Breast epithelium (tissue), 4 donors: ENCODE results near the gene RIGI. TPM values are rescaled to one million over a fixed set of nuclear protein-coding genes. Genes with fewer than 3 reads are reported as not detected.

Experiments used
- DNase-seq, 2 donors: peaks; one replicate each; pipeline ENCODE4 v3.0.0-alpha.2; 2019; ENCODE audit warnings: low spot score in 2 of 2
- H3K27ac ChIP-seq, 2 donors: fragments of 200-600 bp; sonication (generic) in 1 of 2; one replicate each; pipeline ENCODE4 v1.5.1; 2016 to 2019; ENCODE audit warnings: mild to moderate bottlenecking in 1 of 2
- H3K27me3 ChIP-seq, 2 donors: fragments of 200-600 bp; sonication (generic) in 1 of 2; one replicate each; pipeline versions ENCODE4 v1.5.1 to v1.6.0; 2017 to 2019; ENCODE audit warnings: control low read depth in 1 of 2, mild to moderate bottlenecking in 1 of 2
- H3K36me3 ChIP-seq: fragments of 200-600 bp; one replicate; pipeline ENCODE4 v1.5.1; 2019
- H3K4me1 ChIP-seq, 2 donors: fragments of 200-600 bp; sonication (generic); one replicate each; pipeline ENCODE4 v1.5.1; 2016 to 2019; ENCODE audit warnings: control low read depth in 1 of 2
- H3K4me3 ChIP-seq, 3 donors: fragments of 200-600 bp; sonication (generic); 1 replicate in 2 of 3; 2 replicates in 1 of 3; pipeline ENCODE4 v1.5.1; 2016 to 2019; ENCODE audit warnings: mild to moderate bottlenecking in 3 of 3, moderate library complexity in 2 of 3
- H3K9me3 ChIP-seq, 2 donors: fragments of 200-600 bp; sonication (generic) in 1 of 2; one replicate each; pipeline ENCODE4 v1.5.1; 2016 to 2019; ENCODE audit warnings: control low read depth in 1 of 2
- CTCF ChIP-seq, 3 donors: fragments of 450-650 bp; IDR thresholded peaks; one replicate each; pipeline ENCODE4 v1.5.1; 2016 to 2017; ENCODE audit warnings: antibody characterized with exemption in 3 of 3, mild to moderate bottlenecking in 3 of 3, moderate library complexity in 3 of 3
- POLR2A ChIP-seq: fragments of 450-650 bp; IDR thresholded peaks from one replicate; pipeline ENCODE4 v1.6.1; 2016; ENCODE audit warnings: antibody characterized with exemption, mild to moderate bottlenecking, moderate library complexity
- POLR2AphosphoS5 ChIP-seq, 3 donors: sonication (generic); formaldehyde crosslinking; IDR thresholded peaks; one replicate each; pipeline ENCODE4 v1.6.1; 2017; ENCODE audit warnings: antibody characterized with exemption in 3 of 3
- intact Hi-C: fragments of 100-400 bp; cut with DNase I; formaldehyde crosslinking; loops from one replicate; pipeline ENCODE4 v1.15.1; 2023; ENCODE audit warnings: low total_unique reads
- total RNA-seq, 3 donors: library from RNA; depleted of rRNA; stranded (reverse); fragments of >200 nt; gene quantifications; one replicate each; pipeline ENCODE4 v1.1.0, GENCODE V29; 2016

The RIGI gene
- total RNA-seq, 3 donors from 2014 or later = 6.4 to 16.7 (median 12.5) TPM

- intact Hi-C loops = loop anchor here (10.0 kb wide), 1 partner anchor 170 kb away; the partner anchor contains the start of gene ACO1
- no peak overlapping the region for H3K27ac ChIP-seq
- DNase-seq = no peak
- H3K27me3 ChIP-seq = no peaks in the 10 kb centered on the region
- peaks cover 0 to 7% of the 10 kb centered on the region in 2 donors for H3K4me1 ChIP-seq
- H3K9me3 ChIP-seq = no peaks in the 10 kb centered on the region
- no peaks in the 10 kb centered on the region for H3K36me3 ChIP-seq
- TF ChIP-seq POLR2A = no peak
- TF ChIP-seq POLR2AphosphoS5 (IDR thresholded peaks at IDR 0.05) = no peak
- TF ChIP-seq CTCF (IDR thresholded peaks at IDR 0.05) = no peak
- H3K4me3 ChIP-seq = no peak overlapping the region
These were observed 28.6 kb upstream of the RIGI start for GRCh38 chr9:32554591-32554990.

GRCh38 chr9:32554107-32554506 is 28.1 kb upstream of the RIGI start:
- H3K27ac ChIP-seq = no peak overlapping the region

GRCh38 chr9:32552172-32552872 is 26.3 kb upstream of the RIGI start, which contains the start of the genes SMIM27 and TOPORS:
TSS of gene SMIM27 (plus strand) at chr9:32552327. CDS start at chr9:32552435, 108 bp downstream.
TSS of gene TOPORS (minus strand) at chr9:32552586. CDS start at chr9:32552436, 150 bp downstream.
- Histone ChIP-seq H3K4me1 (peaks cover 0 to 7% of the 10 kb centered on the region in 2 donors), H3K36me3 (no peaks in the 10 kb centered on the region), H3K27me3 (no peaks in the 10 kb centered on the region), H3K27ac (peak within 1 kb of the TSS; percentile 96 to 97), H3K9me3 (no peaks in the 10 kb centered on the region), H3K4me3 (peak within 1 kb of the TSS; percentile 69 to 84 (median 76))
- peak; percentile 86 for DNase-seq
- TF ChIP-seq POLR2A = peak; percentile 62
- peak in 1 of 3 donors; percentile 7 for TF ChIP-seq CTCF (IDR thresholded peaks at IDR 0.05)
- peak; percentile 61 to 88 (median 86) for TF ChIP-seq POLR2AphosphoS5 (IDR thresholded peaks at IDR 0.05)
- intact Hi-C loops = loop anchor here (10.0 kb wide), 1 partner anchor 168 kb away; the partner anchor contains the start of gene ACO1

More at GRCh38 chr9:32554107-32554506, 28.1 kb upstream of the RIGI start:
- no peak for DNase-seq
- Histone ChIP-seq H3K4me3 (no peak overlapping the region), H3K4me1 (peaks cover 0 to 7% of the 10 kb centered on the region in 2 donors), H3K36me3 (no peaks in the 10 kb centered on the region), H3K9me3 (no peaks in the 10 kb centered on the region), H3K27me3 (no peaks in the 10 kb centered on the region)
- TF ChIP-seq POLR2AphosphoS5 (IDR thresholded peaks at IDR 0.05) (no peak), POLR2A (no peak), CTCF (IDR thresholded peaks at IDR 0.05) (no peak)
- intact Hi-C loops = loop anchor here (10.0 kb wide), 1 partner anchor 169 kb away; the partner anchor contains the start of gene ACO1

- Histone ChIP-seq H3K4me3 (peak overlapping the region; percentile 69 to 84 (median 76)), H3K4me1 (peaks cover 0 to 7% of the 10 kb centered on the region in 2 donors), H3K36me3 (no peaks in the 10 kb centered on the region), H3K9me3 (no peaks in the 10 kb centered on the region), H3K27me3 (no peaks in the 10 kb centered on the region), H3K27ac (peak overlapping the region; percentile 96 to 97)
- TF ChIP-seq POLR2A = no peak
- TF ChIP-seq CTCF (IDR thresholded peaks at IDR 0.05) = no peak
- no peak for TF ChIP-seq POLR2AphosphoS5 (IDR thresholded peaks at IDR 0.05)
- DNase-seq = peak in 1 of 2 donors; percentile 32
- intact Hi-C loops = loop anchor here (10.0 kb wide), 1 partner anchor 167 kb away; the partner anchor contains the start of gene ACO1
These were observed 25.5 kb upstream of the RIGI start for GRCh38 chr9:32551276-32552051.
